NCI-H2029 treated with DMSO at 0.1 percent for 48 hours (cell line): ENCODE measurements around the gene COG5.

ENCODE experiments used
- DNase-seq: peaks from one replicate; lab custom pipeline; 2025; lab: John Stamatoyannopoulos, UW

The COG5 gene

GRCh38 chr7:107185716-107186115 is 378.0 kb downstream of the COG5 start:
- DNase-seq = no peak

- DNase-seq = no peak
Observed at GRCh38 chr7:107181172-107181571, 382.5 kb downstream of the COG5 start.

GRCh38 chr7:107180378-107180777 is 383.3 kb downstream of the COG5 start:
- no peak for DNase-seq

GRCh38 chr7:107179326-107180164 is 384.2 kb downstream of the COG5 start:
- no peak for DNase-seq

GRCh38 chr7:107173691-107174406 is 389.9 kb downstream of the COG5 start:
- DNase-seq = no peak

- DNase-seq = peak; percentile 18
Observed at GRCh38 chr7:107173191-107173590, 390.5 kb downstream of the COG5 start.

- DNase-seq = no peak
Observed at GRCh38 chr7:107172276-107173032, 391.3 kb downstream of the COG5 start.

GRCh38 chr7:107171496-107171895 is 392.2 kb downstream of the COG5 start:
- DNase-seq = no peak

GRCh38 chr7:107170051-107170915 is 393.4 kb downstream of the COG5 start:
- DNase-seq = peak; percentile 79

- DNase-seq = peak; percentile 85
Observed at GRCh38 chr7:107169120-107170050, 394.3 kb downstream of the COG5 start.

- DNase-seq = peak; percentile 98
Observed at GRCh38 chr7:107168233-107169119, 395.2 kb downstream of the COG5 start, which contains the start of gene HBP1. TSS of gene HBP1 (plus strand) at chr7:107169003. CDS start at chr7:107179894, 10,891 bp downstream.

GRCh38 chr7:107167483-107168232 is 396.1 kb downstream of the COG5 start:
- DNase-seq = peak; percentile 45

- no peak for DNase-seq
Observed at GRCh38 chr7:107166736-107167426, 396.8 kb downstream of the COG5 start.

GRCh38 chr7:107165341-107165740 is 398.4 kb downstream of the COG5 start:
- DNase-seq = no peak

GRCh38 chr7:107164092-107164491 is 399.6 kb downstream of the COG5 start:
- no peak for DNase-seq

- no peak for DNase-seq
Observed at GRCh38 chr7:107162475-107162874, 401.2 kb downstream of the COG5 start.

- DNase-seq = no peak
Observed at GRCh38 chr7:107161415-107161814, 402.3 kb downstream of the COG5 start.

- no peak for DNase-seq
Observed at GRCh38 chr7:107160389-107160788, 403.3 kb downstream of the COG5 start.
